K562 (cell line): ENCODE measurements around the gene ZNF487. TPM values are rescaled to one million over a fixed set of nuclear protein-coding genes. Genes with fewer than 3 reads are reported as not detected.

ENCODE experiments used
- BRF2 ChIP-seq: IDR thresholded peaks from 3 replicates; pipeline ENCODE4 v1.6.1; 2011; ENCODE audit warnings: borderline replicate concordance, mild to moderate bottlenecking; ENCODE audit not compliant: insufficient read length, insufficient read depth
- CREBBP ChIP-seq: IDR thresholded peaks from one replicate; pipeline ENCODE4 v1.6.1; 2012; ENCODE audit warnings: low read depth, mild to moderate bottlenecking, control low read depth, inconsistent platforms, low read length
- CTCF ChIP-seq, 3 experiments: IDR thresholded peaks in 2 of 3; conservative IDR thresholded peaks in 1 of 3; 2 replicates each; pipeline ENCODE4 v1.5.1; 2011 to 2012; ENCODE audit warnings: low read length in 3 of 3, mild to moderate bottlenecking in 3 of 3, control low read depth in 2 of 3, improper control_type of control experiment in 1 of 3, inconsistent platforms in 1 of 3, low read depth in 1 of 3, mixed read lengths in 1 of 3, moderate library complexity in 1 of 3; ENCODE audit not compliant: insufficient read depth in 2 of 3
- CTCFL ChIP-seq: IDR thresholded peaks from 2 replicates; pipeline ENCODE4 v1.6.1; 2011; ENCODE audit warnings: borderline replicate concordance, low read depth, mild to moderate bottlenecking, moderate library complexity, low read length; ENCODE audit not compliant: insufficient read depth, poor library complexity, severe bottlenecking
- E4F1 ChIP-seq: fragments of 250-450 bp; sonication (Bioruptor Pico); IDR thresholded peaks from 2 replicates; pipeline ENCODE4 v1.5.0; 2021; ENCODE audit warnings: mild to moderate bottlenecking, borderline replicate concordance
- HMG20B ChIP-seq: fragments of 250-450 bp; sonication (Bioruptor Pico); IDR thresholded peaks from 2 replicates; pipeline ENCODE4 v1.5.0; 2021; ENCODE audit warnings: mild to moderate bottlenecking
- HSF4 ChIP-seq: fragments of 250-450 bp; sonication (Bioruptor Pico); IDR thresholded peaks from 2 replicates; pipeline ENCODE4 v2.1.2; 2022; ENCODE audit warnings: mild to moderate bottlenecking, moderate library complexity, borderline replicate concordance
- NR4A1 ChIP-seq, 2 experiments: fragments of 250-450 bp in 1 of 2; fragments of 450-650 bp in 1 of 2; sonication (Bioruptor Pico) in 1 of 2; IDR thresholded peaks; 2 replicates each; pipeline versions ENCODE4 v1.4.0 to v1.6.1; 2016 to 2020; ENCODE audit warnings: mild to moderate bottlenecking in 2 of 2, missing compliant biosample characterization in 1 of 2, missing genetic modification characterization in 1 of 2, moderate library complexity in 1 of 2
- RBBP5 ChIP-seq: fragments of 200-600 bp; sonication (generic); IDR thresholded peaks from 2 replicates; pipeline ENCODE4 v1.6.1; 2012; ENCODE audit warnings: borderline replicate concordance, mild to moderate bottlenecking, low read length, control low read depth, inconsistent platforms; ENCODE audit not compliant: insufficient read depth, poor library complexity, severe bottlenecking
- XRCC5 ChIP-seq: fragments of 200-400 bp; formaldehyde crosslinking; IDR thresholded peaks from 2 replicates; pipeline ENCODE4 v1.6.1; 2017; ENCODE audit warnings: low read depth, mild to moderate bottlenecking, low read length
- ZBTB12 ChIP-seq: fragments of 250-450 bp; sonication (Bioruptor Pico); IDR thresholded peaks from 2 replicates; pipeline ENCODE4 v1.4.0; 2020
- ZNF124 ChIP-seq: sonication (generic); formaldehyde crosslinking; IDR thresholded peaks from 2 replicates; pipeline ENCODE4 v1.8.1; 2022; ENCODE audit warnings: missing genetic modification reagents
- ZNF175 ChIP-seq: fragments of 200-800 bp; sonication (Bioruptor generic); IDR thresholded peaks from 2 replicates; pipeline ENCODE4 v1.6.1; 2016; ENCODE audit warnings: low read depth, mild to moderate bottlenecking, missing genetic modification characterization, missing compliant biosample characterization
- ZNF316 ChIP-seq: fragments of 450-650 bp; IDR thresholded peaks from 2 replicates; pipeline ENCODE4 v1.6.1; 2016
- polyA plus RNA-seq, 8 experiments: library from polyadenylated mRNA; depleted of rRNA in 4 of 8; stranded (reverse) in 5 of 8; unstranded in 3 of 8; fragments of >200 nt; fragmentation: Nextera tagmentation in 2 of 8; fragmentation: Illumina TruSeq in 1 of 8; extraction: Ambion mirVana in 2 of 8; extraction: Trizol in 1 of 8; gene quantifications; 2 replicates each; pipeline versions ENCODE4 v1.2.1 to v1.2.3, GENCODE V29; 2011 to 2014; ENCODE audit warnings: inconsistent platforms in 1 of 8, missing spikeins in 1 of 8
- total RNA-seq, 7 experiments: library from RNA; depleted of rRNA in 6 of 7; stranded (reverse); fragments of >200 nt in 6 of 7; fragmentation: Illumina TruSeq in 2 of 7; extraction: Trizol in 2 of 7; gene quantifications; 2 replicates each; pipeline versions ENCODE4 v1.2.1 to v1.2.3, GENCODE V29; 2011 to 2021; ENCODE audit warnings: low replicate concordance in 1 of 7

ZNF487 gene
- total and polyA plus RNA-seq, 9 of the 15 experiments (the other 6 are each of a cell fraction or from before 2014, with no cell fraction given): 1.9 to 6.5 (median 4.2) TPM

- TF ChIP-seq CTCF (IDR thresholded peaks at IDR 0.05 in 2 of 3, conservative IDR thresholded peaks at IDR 0.05 in 1 of 3; ENCODE audit: insufficient read depth in 2 of 3, low read depth in 1 of 3, low read length in 3 of 3): no peak
- no peak for TF ChIP-seq ZBTB12 (CRISPR knock-in tag)
- no peak for TF ChIP-seq CREBBP
- TF ChIP-seq XRCC5: peak; percentile 66; the same call in 1 of the 2 replicates
- peak; percentile 26; the same call in 1 of the 2 replicates for TF ChIP-seq ZNF175
- TF ChIP-seq RBBP5: peak; percentile 77
- TF ChIP-seq HSF4 (CRISPR knock-in tag): 0 out of 2 replicates have a peak, but pooled peaks have one; percentile 34
- TF ChIP-seq BRF2: no peak
- 0 out of 2 replicates have a peak, but pooled peaks have one; percentile 37 for TF ChIP-seq ZNF124
- TF ChIP-seq HMG20B (CRISPR knock-in tag): no peak
- peak; percentile 78; the same call in 1 of the 2 replicates for TF ChIP-seq NR4A1 (CRISPR knock-in tag; IDR thresholded peaks at IDR 0.05)
- no peak; the same call in 1 of the 2 replicates for TF ChIP-seq NR4A1 (tag; IDR thresholded peaks at IDR 0.05)
- TF ChIP-seq ZNF316: no peak
- no peak for TF ChIP-seq E4F1 (CRISPR knock-in tag)
- TF ChIP-seq CTCFL: no peak
Observed at GRCh38 chr10:43396928-43397624, 39.8 kb upstream of the ZNF487 start (continued).
